Measurements from ENCODE around the gene SPATA32. TPM values are rescaled to one million over a fixed set of nuclear protein-coding genes. Genes with fewer than 3 reads are reported as not detected.
A peak's percentile ranks its signal among the peaks of the same experiment; 100 is the strongest.
"Not testable (repeated sequence)": the region's sequence is repeated elsewhere in the genome, so short reads cannot be mapped to it uniquely, and the experiment has no call there.

The SPATA32 gene
- total RNA-seq, 1 donor from 2014 or later: not detected

- H3K27me3 ChIP-seq: no peaks in the 10 kb centered on the region
- no peaks in the 10 kb centered on the region for H3K36me3 ChIP-seq
- no peaks in the 10 kb centered on the region for H3K4me1 ChIP-seq
- no peak overlapping the region for H3K27ac ChIP-seq
- no peak for TF ChIP-seq CTCF (IDR thresholded peaks at IDR 0.05)
- DNase-seq (ENCODE audit: low spot score in 2 of 2): no peak
- intact Hi-C loops (cut with DNase I): no loop called here
- no peak overlapping the region for H3K4me3 ChIP-seq
- no peaks in the 10 kb centered on the region for H3K9me3 ChIP-seq
Observed at GRCh38 chr17:45256114-45256966, 5.6 kb downstream of the SPATA32 start.

GRCh38 chr17:45255358-45255757, 6.5 kb downstream of the SPATA32 start:
- intact Hi-C loops (cut with DNase I): no loop called here
- Histone ChIP-seq H3K4me3 (no peak overlapping the region), H3K36me3 (no peaks in the 10 kb centered on the region), H3K27ac (no peak overlapping the region), H3K27me3 (no peaks in the 10 kb centered on the region), H3K4me1 (no peaks in the 10 kb centered on the region), H3K9me3 (no peaks in the 10 kb centered on the region)
- DNase-seq (ENCODE audit: low spot score in 2 of 2): no peak
- TF ChIP-seq CTCF (IDR thresholded peaks at IDR 0.05): no peak

GRCh38 chr17:45253879-45254278, 8.0 kb downstream of the SPATA32 start:
- DNase-seq (ENCODE audit: low spot score in 2 of 2): no peak
- Histone ChIP-seq H3K4me3 (no peak overlapping the region), H3K27ac (no peak overlapping the region), H3K4me1 (no peaks in the 10 kb centered on the region), H3K27me3 (no peaks in the 10 kb centered on the region), H3K36me3 (no peaks in the 10 kb centered on the region), H3K9me3 (no peaks in the 10 kb centered on the region)
- TF ChIP-seq CTCF (IDR thresholded peaks at IDR 0.05): no peak
- intact Hi-C loops (cut with DNase I): no loop called here

GRCh38 chr17:45253237-45253636, 8.7 kb downstream of the SPATA32 start:
- intact Hi-C loops (cut with DNase I); H3K4me1 ChIP-seq; H3K27me3 ChIP-seq; H3K36me3 ChIP-seq; DNase-seq (ENCODE audit: low spot score in 2 of 2); H3K4me3 ChIP-seq; H3K9me3 ChIP-seq; H3K27ac ChIP-seq: not testable (repeated sequence)

GRCh38 chr17:45251931-45252330, 10.0 kb downstream of the SPATA32 start:
- no peak for TF ChIP-seq CTCF (IDR thresholded peaks at IDR 0.05)
- Histone ChIP-seq H3K27me3 (no peaks in the 10 kb centered on the region), H3K27ac (no peak overlapping the region), H3K4me3 (no peak overlapping the region), H3K9me3 (no peaks in the 10 kb centered on the region), H3K4me1 (peaks cover 0 to 9% of the 10 kb centered on the region in 2 donors), H3K36me3 (no peaks in the 10 kb centered on the region)
- no peak for DNase-seq (ENCODE audit: low spot score in 2 of 2)
- intact Hi-C loops (cut with DNase I): no loop called here

- Histone ChIP-seq H3K4me1 (peaks cover 5 to 12% of the 10 kb centered on the region in 2 donors), H3K27me3 (no peaks in the 10 kb centered on the region), H3K27ac (no peak overlapping the region), H3K36me3 (no peaks in the 10 kb centered on the region), H3K9me3 (no peaks in the 10 kb centered on the region), H3K4me3 (peak overlapping the region; percentile 55 to 61)
- TF ChIP-seq CTCF (IDR thresholded peaks at IDR 0.05): no peak
- DNase-seq (ENCODE audit: low spot score in 2 of 2): no peak
- intact Hi-C loops (cut with DNase I): no loop called here
Observed at GRCh38 chr17:45248132-45248957, 13.5 kb downstream of the SPATA32 start.
